Mononuclear cell (primary cell): ENCODE data around the gene BEGAIN. TPM values are rescaled to one million over a fixed set of nuclear protein-coding genes. Genes with fewer than 3 reads are reported as not detected.

Source experiments
- H3K27me3 ChIP-seq: 2 replicates; pipeline ENCODE4 v1.6.0; 2011; ENCODE audit warnings: low read length, control low read depth; ENCODE audit not compliant: insufficient read depth
- H3K4me1 ChIP-seq: 2 replicates; pipeline ENCODE4 v1.5.1; 2011; ENCODE audit warnings: mild to moderate bottlenecking, low read length, control low read depth; ENCODE audit not compliant: insufficient read depth
- H3K4me3 ChIP-seq: 2 replicates; pipeline ENCODE4 v1.5.1; 2011; ENCODE audit warnings: mild to moderate bottlenecking, low read length, moderate library complexity
- H3K9me3 ChIP-seq: 2 replicates; pipeline ENCODE4 v1.5.1; 2011; ENCODE audit warnings: low read depth, mild to moderate bottlenecking, control low read depth, low read length
- total RNA-seq: library from RNA; depleted of rRNA; stranded (reverse); fragments of >200 nt; gene quantifications from one replicate; pipeline ENCODE4 v1.2.3, GENCODE V29; 2012

BEGAIN gene
- total RNA-seq, 1 donor, result 0.73 TPM

- H3K4me3 ChIP-seq, result no peak overlapping the region
- H3K9me3 ChIP-seq, result no peaks in the 10 kb centered on the region
- H3K27me3 ChIP-seq, result peaks cover 21% of the 10 kb centered on the region
- peaks cover 6% of the 10 kb centered on the region for H3K4me1 ChIP-seq
Observed at GRCh38 chr14:100584056-100585031, 2.9 kb downstream of the BEGAIN start.

GRCh38 chr14:100583245-100583644, 4.0 kb downstream of the BEGAIN start:
- H3K9me3 ChIP-seq, result no peaks in the 10 kb centered on the region
- peaks cover 6% of the 10 kb centered on the region for H3K4me1 ChIP-seq
- peaks cover 16% of the 10 kb centered on the region for H3K27me3 ChIP-seq
- no peak overlapping the region for H3K4me3 ChIP-seq

- Histone ChIP-seq H3K4me3 (no peak overlapping the region), H3K27me3 (peaks cover 10% of the 10 kb centered on the region), H3K9me3 (no peaks in the 10 kb centered on the region), H3K4me1 (peaks cover 6% of the 10 kb centered on the region)
Observed at GRCh38 chr14:100582496-100583165, 4.6 kb downstream of the BEGAIN start.

GRCh38 chr14:100581228-100582145, 5.7 kb downstream of the BEGAIN start:
- Histone ChIP-seq H3K9me3 (no peaks in the 10 kb centered on the region), H3K4me3 (no peak overlapping the region), H3K27me3 (peaks cover 7% of the 10 kb centered on the region), H3K4me1 (peaks cover 3% of the 10 kb centered on the region)

GRCh38 chr14:100580316-100581227, 6.6 kb downstream of the BEGAIN start:
- H3K4me3 ChIP-seq, result no peak overlapping the region

GRCh38 chr14:100578552-100578951, 8.7 kb downstream of the BEGAIN start:
- Histone ChIP-seq H3K27me3 (no peaks in the 10 kb centered on the region), H3K4me1 (no peaks in the 10 kb centered on the region), H3K4me3 (no peak overlapping the region), H3K9me3 (no peaks in the 10 kb centered on the region)

More at GRCh38 chr14:100580316-100581227, 6.6 kb downstream of the BEGAIN start:
- Histone ChIP-seq H3K4me1 (no peaks in the 10 kb centered on the region), H3K27me3 (no peaks in the 10 kb centered on the region), H3K9me3 (no peaks in the 10 kb centered on the region)

- no peaks in the 10 kb centered on the region for H3K9me3 ChIP-seq
- no peaks in the 10 kb centered on the region for H3K27me3 ChIP-seq
- H3K4me3 ChIP-seq, result no peak overlapping the region
- no peaks in the 10 kb centered on the region for H3K4me1 ChIP-seq
Observed at GRCh38 chr14:100577986-100578431, 9.2 kb downstream of the BEGAIN start.

- Histone ChIP-seq H3K4me3 (no peak overlapping the region), H3K27me3 (no peaks in the 10 kb centered on the region), H3K4me1 (no peaks in the 10 kb centered on the region), H3K9me3 (no peaks in the 10 kb centered on the region)
Observed at GRCh38 chr14:100577321-100577985, 9.8 kb downstream of the BEGAIN start.

GRCh38 chr14:100576091-100577085, 10.8 kb downstream of the BEGAIN start:
- H3K9me3 ChIP-seq, result no peaks in the 10 kb centered on the region
- H3K27me3 ChIP-seq, result no peaks in the 10 kb centered on the region
- H3K4me3 ChIP-seq, result no peak overlapping the region
- no peaks in the 10 kb centered on the region for H3K4me1 ChIP-seq

- H3K4me1 ChIP-seq, result no peaks in the 10 kb centered on the region
- no peaks in the 10 kb centered on the region for H3K9me3 ChIP-seq
- no peak overlapping the region for H3K4me3 ChIP-seq
- no peaks in the 10 kb centered on the region for H3K27me3 ChIP-seq
Observed at GRCh38 chr14:100575266-100575995, 11.8 kb downstream of the BEGAIN start.

GRCh38 chr14:100574642-100575031, 12.6 kb downstream of the BEGAIN start:
- Histone ChIP-seq H3K9me3 (no peaks in the 10 kb centered on the region), H3K4me3 (no peak overlapping the region), H3K4me1 (no peaks in the 10 kb centered on the region), H3K27me3 (peaks cover 7% of the 10 kb centered on the region)
